ENCODE results near the gene PACSIN2.

The PACSIN2 gene

GRCh38 chr22:43008921-43009320 lies 6.0 kb downstream of the PACSIN2 start:
- no peak for TF ChIP-seq CTCF (IDR thresholded peaks at IDR 0.05; ENCODE audit: low read depth, low read length)
- no peaks in the 10 kb centered on the region for H3K27me3 ChIP-seq (ENCODE audit: insufficient read depth, low read depth, severe bottlenecking)
- no peak for DNase-seq
- H3K4me3 ChIP-seq (ENCODE audit: low read depth, low read length): no peak overlapping the region
- H3K9me3 ChIP-seq (ENCODE audit: severe bottlenecking): no peaks in the 10 kb centered on the region
- no peak overlapping the region for H3K27ac ChIP-seq
- no peaks in the 10 kb centered on the region; the same call in 1 of the 2 replicates for H3K36me3 ChIP-seq

- no peaks in the 10 kb centered on the region for H3K9me3 ChIP-seq (ENCODE audit: severe bottlenecking)
- DNase-seq: no peak
- TF ChIP-seq CTCF (IDR thresholded peaks at IDR 0.05; ENCODE audit: low read depth, low read length): no peak
- H3K27me3 ChIP-seq (ENCODE audit: insufficient read depth, low read depth, severe bottlenecking): no peaks in the 10 kb centered on the region
- no peak overlapping the region for H3K27ac ChIP-seq
- no peaks in the 10 kb centered on the region; the same call in 1 of the 2 replicates for H3K36me3 ChIP-seq
- no peak overlapping the region for H3K4me3 ChIP-seq (ENCODE audit: low read depth, low read length)
These were observed 6.4 kb downstream of the PACSIN2 start for GRCh38 chr22:43008509-43008908.

GRCh38 chr22:43007519-43008102 lies 7.3 kb downstream of the PACSIN2 start:
- no peaks in the 10 kb centered on the region for H3K36me3 ChIP-seq
- H3K9me3 ChIP-seq (ENCODE audit: severe bottlenecking): no peaks in the 10 kb centered on the region
- no peak for TF ChIP-seq CTCF (IDR thresholded peaks at IDR 0.05; ENCODE audit: low read depth, low read length)
- no peak overlapping the region for H3K27ac ChIP-seq
- H3K27me3 ChIP-seq (ENCODE audit: insufficient read depth, low read depth, severe bottlenecking): no peaks in the 10 kb centered on the region
- DNase-seq: no peak
- H3K4me3 ChIP-seq (ENCODE audit: low read depth, low read length): no peak overlapping the region

GRCh38 chr22:43006753-43007152 lies 8.2 kb downstream of the PACSIN2 start:
- 0 out of 2 replicates have a peak overlapping the region, but pooled peaks have one; percentile 16 for H3K27ac ChIP-seq

GRCh38 chr22:43006016-43006505 lies 8.9 kb downstream of the PACSIN2 start:
- no peaks in the 10 kb centered on the region for H3K27me3 ChIP-seq (ENCODE audit: insufficient read depth, low read depth, severe bottlenecking)
- no peaks in the 10 kb centered on the region for H3K36me3 ChIP-seq
- TF ChIP-seq CTCF (IDR thresholded peaks at IDR 0.05; ENCODE audit: low read depth, low read length): no peak
- H3K9me3 ChIP-seq (ENCODE audit: severe bottlenecking): no peaks in the 10 kb centered on the region
- H3K4me3 ChIP-seq (ENCODE audit: low read depth, low read length): no peak overlapping the region
- no peak overlapping the region for H3K27ac ChIP-seq
- no peak for DNase-seq

More at GRCh38 chr22:43006753-43007152, 8.2 kb downstream of the PACSIN2 start:
- DNase-seq: peak; percentile 34
- Histone ChIP-seq H3K36me3 (no peaks in the 10 kb centered on the region), H3K4me3 (ENCODE audit: low read depth, low read length) (no peak overlapping the region), H3K27me3 (ENCODE audit: insufficient read depth, low read depth, severe bottlenecking) (no peaks in the 10 kb centered on the region), H3K9me3 (ENCODE audit: severe bottlenecking) (no peaks in the 10 kb centered on the region)
- no peak for TF ChIP-seq CTCF (IDR thresholded peaks at IDR 0.05; ENCODE audit: low read depth, low read length)

GRCh38 chr22:43005106-43005505 lies 9.8 kb downstream of the PACSIN2 start:
- H3K36me3 ChIP-seq: no peaks in the 10 kb centered on the region
- no peak overlapping the region for H3K27ac ChIP-seq
- no peak for DNase-seq
- no peak for TF ChIP-seq CTCF (IDR thresholded peaks at IDR 0.05; ENCODE audit: low read depth, low read length)
- no peaks in the 10 kb centered on the region for H3K27me3 ChIP-seq (ENCODE audit: insufficient read depth, low read depth, severe bottlenecking)
- H3K9me3 ChIP-seq (ENCODE audit: severe bottlenecking): no peaks in the 10 kb centered on the region
- no peak overlapping the region for H3K4me3 ChIP-seq (ENCODE audit: low read depth, low read length)
